Subcutaneous adipose tissue (tissue), 4 donors: ENCODE measurements around the gene CDK9. TPM values are rescaled to one million over a fixed set of nuclear protein-coding genes. Genes with fewer than 3 reads are reported as not detected.

Source experiments
- CTCF ChIP-seq: fragments of 450-650 bp; IDR thresholded peaks from one replicate; pipeline ENCODE4 v1.5.1; 2016; ENCODE audit warnings: low read depth, mild to moderate bottlenecking, control low read depth, antibody characterized with exemption, moderate library complexity
- total RNA-seq, 4 donors: library from RNA; depleted of rRNA; stranded (reverse); fragments of >200 nt; gene quantifications; one replicate each; pipeline ENCODE4 v1.1.0, GENCODE V29; 2016

The CDK9 gene
- total RNA-seq, 4 donors from 2014 or later = 44.0 to 91.4 (median 56.2) TPM

GRCh38 chr9:127746959-127747569 lies 38.8 kb upstream of the CDK9 start:
- no peak for TF ChIP-seq CTCF

GRCh38 chr9:127749090-127749787 lies 36.6 kb upstream of the CDK9 start:
- no peak for TF ChIP-seq CTCF

- no peak for TF ChIP-seq CTCF
These were observed 34.4 kb upstream of the CDK9 start for GRCh38 chr9:127751269-127752054.

GRCh38 chr9:127753148-127753547 lies 32.7 kb upstream of the CDK9 start:
- TF ChIP-seq CTCF = no peak

- no peak for TF ChIP-seq CTCF
These were observed 32.2 kb upstream of the CDK9 start for GRCh38 chr9:127753622-127754021.

GRCh38 chr9:127754099-127755060 lies 31.5 kb upstream of the CDK9 start:
- TF ChIP-seq CTCF = no peak
